22Rv1 (cell line): ENCODE data around the gene LMTK2.

ENCODE experiments used
- H3K27ac ChIP-seq: fragments of 450-650 bp; 2 replicates; pipeline ENCODE4 v1.5.1; 2017
- ZFX ChIP-seq: fragments of 450-650 bp; IDR thresholded peaks from 2 replicates; pipeline ENCODE4 v1.6.1; 2017; ENCODE audit warnings: antibody characterized with exemption, borderline replicate concordance
- TF ChIP-seq, protein P1 (sequence below): fragments of 450-650 bp; IDR thresholded peaks from 2 replicates; pipeline ENCODE4 v1.5.1; 2017; ENCODE audit warnings: mild to moderate bottlenecking

The LMTK2 gene

DNA sequence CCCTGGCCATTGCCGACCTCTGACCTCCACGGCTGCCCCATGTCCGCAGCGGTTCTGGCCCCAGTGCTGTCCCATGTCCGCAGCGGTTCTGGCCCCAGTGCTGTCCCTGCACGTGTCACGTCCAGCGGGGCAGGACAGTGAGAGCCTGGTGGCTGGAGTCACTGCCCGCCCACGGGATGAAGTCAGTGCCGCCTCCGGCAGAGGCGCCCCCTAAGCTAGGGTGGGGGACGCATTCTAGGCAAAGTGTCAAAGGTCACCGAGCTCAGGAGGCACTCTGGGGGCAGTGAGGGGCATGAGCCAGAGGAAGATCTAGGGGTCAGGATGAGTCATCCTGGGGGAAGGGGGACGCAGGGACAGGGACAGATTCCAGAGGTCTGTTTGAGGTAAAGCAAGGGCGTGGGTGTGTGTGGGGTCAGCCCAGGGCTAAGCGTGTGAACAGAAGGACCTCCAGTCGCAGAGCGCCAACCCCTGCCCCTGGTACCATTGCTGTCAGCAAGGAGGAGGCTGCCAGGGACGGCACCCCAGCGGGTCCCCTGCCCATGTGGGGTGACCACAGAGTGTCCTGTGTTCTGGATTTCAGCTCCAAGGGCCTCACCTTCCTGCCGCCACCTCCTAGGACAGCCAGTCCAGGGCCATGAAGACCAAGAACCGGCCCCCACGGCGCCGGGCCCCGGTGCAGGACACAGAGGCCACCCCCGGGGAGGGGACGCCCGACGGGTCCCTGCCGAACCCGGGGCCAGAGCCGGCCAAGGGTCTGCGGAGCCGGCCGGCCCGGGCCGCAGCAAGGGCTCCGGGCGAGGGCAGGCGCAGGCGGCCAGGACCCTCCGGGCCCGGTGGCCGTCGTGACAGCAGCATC, 105.2 kb downstream of the LMTK2 start:
- peak overlapping the region; percentile 48 for H3K27ac ChIP-seq
- TF ChIP-seq, protein P1, sequence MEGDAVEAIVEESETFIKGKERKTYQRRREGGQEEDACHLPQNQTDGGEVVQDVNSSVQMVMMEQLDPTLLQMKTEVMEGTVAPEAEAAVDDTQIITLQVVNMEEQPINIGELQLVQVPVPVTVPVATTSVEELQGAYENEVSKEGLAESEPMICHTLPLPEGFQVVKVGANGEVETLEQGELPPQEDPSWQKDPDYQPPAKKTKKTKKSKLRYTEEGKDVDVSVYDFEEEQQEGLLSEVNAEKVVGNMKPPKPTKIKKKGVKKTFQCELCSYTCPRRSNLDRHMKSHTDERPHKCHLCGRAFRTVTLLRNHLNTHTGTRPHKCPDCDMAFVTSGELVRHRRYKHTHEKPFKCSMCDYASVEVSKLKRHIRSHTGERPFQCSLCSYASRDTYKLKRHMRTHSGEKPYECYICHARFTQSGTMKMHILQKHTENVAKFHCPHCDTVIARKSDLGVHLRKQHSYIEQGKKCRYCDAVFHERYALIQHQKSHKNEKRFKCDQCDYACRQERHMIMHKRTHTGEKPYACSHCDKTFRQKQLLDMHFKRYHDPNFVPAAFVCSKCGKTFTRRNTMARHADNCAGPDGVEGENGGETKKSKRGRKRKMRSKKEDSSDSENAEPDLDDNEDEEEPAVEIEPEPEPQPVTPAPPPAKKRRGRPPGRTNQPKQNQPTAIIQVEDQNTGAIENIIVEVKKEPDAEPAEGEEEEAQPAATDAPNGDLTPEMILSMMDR: no peak
- no peak for TF ChIP-seq ZFX

DNA sequence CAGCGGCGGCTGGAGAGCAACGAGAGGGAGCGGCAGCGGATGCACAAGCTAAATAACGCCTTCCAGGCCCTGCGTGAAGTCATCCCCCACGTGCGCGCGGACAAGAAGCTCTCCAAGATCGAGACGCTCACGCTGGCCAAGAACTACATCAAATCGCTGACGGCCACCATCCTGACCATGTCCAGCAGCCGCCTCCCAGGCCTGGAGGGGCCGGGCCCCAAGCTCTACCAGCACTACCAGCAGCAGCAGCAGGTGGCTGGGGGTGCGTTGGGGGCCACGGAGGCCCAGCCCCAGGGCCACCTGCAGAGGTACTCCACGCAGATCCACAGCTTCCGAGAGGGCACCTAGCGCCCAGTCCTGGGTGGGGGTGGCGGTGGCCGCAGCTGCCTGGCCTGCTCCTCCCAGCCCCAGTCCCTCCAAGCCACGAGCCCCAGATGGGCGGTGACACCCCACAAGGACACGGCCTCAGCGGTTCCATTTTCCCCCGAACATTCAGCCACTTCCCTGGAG, 105.9 kb downstream of the LMTK2 start:
- TF ChIP-seq, protein P1: no peak
- no peak for TF ChIP-seq ZFX
- H3K27ac ChIP-seq: no peak overlapping the region

DNA sequence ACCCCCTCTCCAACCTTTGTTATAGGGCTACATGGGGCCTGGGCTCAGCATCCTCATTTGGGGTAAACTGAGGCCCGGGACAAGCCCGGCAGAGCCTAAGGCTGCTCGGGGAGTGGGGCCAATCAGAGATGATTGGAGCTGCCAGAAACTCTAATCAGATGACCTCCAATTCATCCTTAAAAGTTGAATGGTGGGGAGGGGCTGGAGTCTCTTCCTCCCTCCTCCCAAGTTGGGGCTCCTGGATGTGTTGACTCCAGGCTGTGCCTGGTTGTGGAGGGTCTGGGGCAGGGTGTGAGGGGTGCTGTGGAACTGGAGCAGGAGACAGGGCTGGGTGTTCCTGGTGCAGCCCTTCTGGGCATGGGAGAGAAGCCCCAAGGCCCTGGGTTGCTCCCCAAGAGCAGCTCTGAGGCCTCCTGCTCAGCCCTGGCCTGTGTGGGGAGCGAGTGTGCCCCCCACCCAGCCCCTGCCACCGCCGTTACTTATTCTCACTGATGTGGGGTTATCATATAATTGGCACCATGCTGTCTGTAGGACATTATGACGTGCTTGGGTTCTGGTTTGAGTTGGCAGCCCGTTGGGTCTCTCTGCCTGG, 106.7 kb downstream of the LMTK2 start:
- TF ChIP-seq, protein P1: no peak
- TF ChIP-seq ZFX: no peak
- peak overlapping the region; percentile 7; the same call in 1 of the 2 replicates for H3K27ac ChIP-seq

DNA sequence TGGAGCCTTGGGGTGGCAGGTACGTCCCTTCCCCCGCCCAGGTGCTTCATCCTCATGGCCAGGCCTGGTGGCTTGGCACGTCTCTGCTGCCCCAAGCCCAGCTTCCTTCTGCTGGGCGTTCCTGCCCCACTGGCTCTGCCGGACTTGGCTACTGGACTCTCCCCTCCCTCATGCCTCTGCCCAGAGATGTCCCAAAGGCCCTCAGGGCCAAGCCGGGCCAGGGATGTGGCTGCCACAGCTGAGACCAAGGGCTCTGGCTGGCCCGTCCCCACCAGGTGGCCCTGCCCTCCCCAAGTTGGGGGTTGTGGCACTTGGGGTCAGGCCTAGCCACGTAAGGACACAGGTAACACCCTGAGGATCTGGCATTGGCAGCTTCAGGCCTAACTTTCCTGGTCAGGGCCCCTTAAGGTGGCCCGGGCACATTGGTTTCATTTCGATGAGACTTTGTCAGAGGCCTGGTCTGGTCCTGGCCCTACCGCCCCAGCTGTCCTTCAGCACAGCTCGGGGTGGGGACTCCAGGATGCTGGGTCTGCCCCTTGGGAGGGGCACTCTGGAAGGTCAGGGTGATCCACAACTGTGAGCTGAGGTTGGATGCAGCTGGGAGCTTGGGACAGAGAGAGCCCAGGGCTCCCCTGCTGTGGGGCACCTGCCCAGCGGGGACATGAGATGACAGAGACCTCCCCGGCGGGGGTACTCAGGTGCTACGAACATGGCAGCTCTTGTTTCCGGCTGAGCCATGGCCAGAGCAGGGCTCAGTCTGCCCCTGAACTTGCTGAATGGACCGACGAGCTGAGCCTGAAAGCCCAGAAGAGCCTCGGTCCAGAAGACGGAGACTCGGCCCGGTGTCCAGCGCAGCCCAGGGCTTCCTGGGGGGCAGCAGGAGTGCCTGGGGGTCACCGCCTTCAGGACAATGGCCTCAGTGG, 107.5 kb downstream of the LMTK2 start:
- no peak for TF ChIP-seq ZFX
- TF ChIP-seq, protein P1: no peak

DNA sequence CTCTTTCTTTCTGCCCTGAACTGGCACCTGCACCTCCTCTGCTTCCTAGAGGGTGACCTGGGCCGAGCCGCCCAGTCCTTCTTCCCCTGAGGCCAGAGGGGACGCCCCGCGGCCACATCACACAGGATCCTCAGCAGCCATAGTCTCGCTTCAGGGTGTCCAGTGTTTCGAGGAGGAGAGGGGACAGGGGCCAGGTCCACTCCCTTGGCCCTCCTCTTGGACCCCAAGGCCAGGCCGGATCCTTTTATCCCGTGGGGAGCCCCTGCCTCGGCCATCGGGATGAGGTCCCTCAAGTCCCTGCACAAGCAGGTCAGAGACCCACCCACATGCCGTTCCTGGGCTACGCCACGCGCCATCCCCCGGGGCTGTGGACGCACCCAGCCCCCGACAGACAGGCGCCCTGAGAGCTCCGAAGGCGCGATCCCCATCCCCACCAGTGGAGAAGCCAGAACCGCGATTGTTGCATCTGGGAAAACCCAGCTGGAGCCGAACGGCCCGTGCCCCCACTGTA, 108.2 kb downstream of the LMTK2 start:
- no peak overlapping the region for H3K27ac ChIP-seq
- TF ChIP-seq, protein P1: no peak
- TF ChIP-seq ZFX: no peak

More for the DNA sequence above, 107.5 kb downstream of the LMTK2 start:
- peak overlapping the region; percentile 7; the same call in 1 of the 2 replicates for H3K27ac ChIP-seq

DNA sequence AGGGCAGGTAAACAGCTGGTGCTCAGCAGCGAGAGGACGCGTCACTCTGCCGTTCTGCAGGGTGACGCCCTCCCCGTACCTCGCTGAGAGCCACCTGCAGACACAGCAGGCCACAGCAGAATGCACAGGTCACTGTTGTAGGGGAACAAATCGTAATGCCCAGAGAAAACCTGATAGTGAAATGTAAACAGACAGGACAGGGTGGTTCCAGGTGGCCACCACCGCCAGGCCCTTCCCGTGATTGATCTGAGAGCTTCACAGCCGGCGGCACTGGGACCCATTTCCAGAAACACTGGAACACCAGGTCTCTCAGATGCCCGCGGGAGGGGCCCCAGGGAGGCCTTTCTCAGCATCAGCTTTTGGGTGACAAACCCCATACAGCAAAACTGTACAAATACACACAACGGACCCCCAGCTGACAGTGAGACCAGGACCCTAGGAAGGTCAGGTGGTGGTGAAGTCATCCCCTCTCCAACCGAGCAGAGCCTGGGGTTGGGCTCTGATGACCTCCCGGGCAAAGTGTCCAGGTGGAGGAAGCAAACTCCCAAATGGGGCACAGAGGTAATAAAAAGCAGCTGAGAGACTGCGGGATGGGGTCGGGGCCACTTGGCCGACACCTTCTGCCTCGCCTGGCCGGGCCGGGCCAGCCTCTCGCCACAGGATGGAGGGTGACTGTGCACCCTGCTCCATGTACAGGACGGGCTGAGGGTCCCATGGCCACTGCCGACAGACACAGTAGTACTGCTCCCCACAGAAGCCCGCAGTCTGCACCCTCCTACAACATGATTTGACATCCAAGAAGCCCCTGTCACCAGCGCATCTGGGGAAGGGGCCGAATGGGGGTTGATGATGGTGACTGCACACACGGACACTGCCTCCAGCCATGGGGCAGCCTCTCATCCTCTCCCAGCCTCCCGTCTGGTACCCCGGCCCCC, 109.2 kb downstream of the LMTK2 start:
- TF ChIP-seq, protein P1: no peak
- TF ChIP-seq ZFX: no peak
- H3K27ac ChIP-seq: no peak overlapping the region
